ENCODE results near the gene WDR77. TPM values are rescaled to one million over a fixed set of nuclear protein-coding genes. Genes with fewer than 3 reads are reported as not detected.

WDR77 gene
- total and polyA plus RNA-seq, 9 of the 15 experiments (the other 6 are each of a cell fraction or from before 2014, with no cell fraction given) = 20.6 to 160 (median 75.3) TPM

- TF ChIP-seq CBX8 (IDR thresholded peaks at IDR 0.05; ENCODE audit: borderline replicate concordance, extremely low read depth, low read depth, low read length, poor library complexity, severe bottlenecking) (no peak), ZSCAN32 (CRISPR knock-in tag; IDR thresholded peaks at IDR 0.05) (no peak), DEAF1 (CRISPR knock-in tag; IDR thresholded peaks at IDR 0.05) (peak; percentile 75), RAD21 (CRISPR knock-in tag; conservative IDR thresholded peaks at IDR 0.05 in 1 of 2, IDR thresholded peaks at IDR 0.05 in 1 of 2) (peak; percentile 87 to 90), ZBTB17 (CRISPR knock-in tag; IDR thresholded peaks at IDR 0.05) (no peak), CBX5 (IDR thresholded peaks at IDR 0.05; ENCODE audit: borderline replicate concordance, low read depth) (no peak), ZNF57 (CRISPR knock-in tag; IDR thresholded peaks at IDR 0.05) (no peak), ZNF583 (CRISPR knock-in tag; IDR thresholded peaks at IDR 0.05) (no peak), NBN (IDR thresholded peaks at IDR 0.05; ENCODE audit: low read depth) (no peak), ETS2 (tag; IDR thresholded peaks at IDR 0.05; ENCODE audit: borderline replicate concordance, poor library complexity, severe bottlenecking) (no peak), ZNF143 (CRISPR knock-in tag; IDR thresholded peaks at IDR 0.05) (no peak), KDM2B (CRISPR knock-in tag; IDR thresholded peaks at IDR 0.05) (no peak), CEBPB (tag; IDR thresholded peaks at IDR 0.05) (peak; percentile 87), YBX1 (IDR thresholded peaks at IDR 0.05) (no peak), ZNF75A (CRISPR knock-in tag; IDR thresholded peaks at IDR 0.05) (no peak), CHD4 (IDR thresholded peaks at IDR 0.05; ENCODE audit: insufficient read depth, insufficient replicate concordance, low read depth, low read length, poor library complexity, severe bottlenecking) (no peak), ZBTB26 (CRISPR knock-in tag; IDR thresholded peaks at IDR 0.05) (0 out of 2 replicates have a peak, but pooled peaks have one; percentile 64), POLR2H (tag; IDR thresholded peaks at IDR 0.05; ENCODE audit: low read depth) (no peak), POLR2G (IDR thresholded peaks at IDR 0.05; ENCODE audit: low read depth, low read length) (no peak), RB1 (IDR thresholded peaks at IDR 0.05; ENCODE audit: low read depth) (no peak), NFIC (IDR thresholded peaks at IDR 0.05) (no peak), FOXM1 (IDR thresholded peaks at IDR 0.05; ENCODE audit: low read depth) (no peak), FOXM1 (CRISPR knock-in tag; IDR thresholded peaks at IDR 0.05; ENCODE audit: low read depth) (no peak), ZNF408 (CRISPR knock-in tag; IDR thresholded peaks at IDR 0.05; ENCODE audit: low read depth) (no peak), KLF6 (CRISPR knock-in tag; IDR thresholded peaks at IDR 0.05; ENCODE audit: borderline replicate concordance) (no peak), E2F5 (CRISPR knock-in tag; IDR thresholded peaks at IDR 0.05) (no peak)
Observed at GRCh38 chr1:111399792-111400610, 49.1 kb downstream of the WDR77 start (continued).
